SKM-1 (cell line): ENCODE measurements around the gene ABHD16B.
"Not testable (repeated sequence)": the region's sequence is repeated elsewhere in the genome, so short reads cannot be mapped to it uniquely, and the experiment has no call there.

Experiments used
- DNase-seq: peaks from one replicate; lab custom pipeline; 2025; ENCODE audit not compliant: unreplicated experiment; lab: John Stamatoyannopoulos, UW

ABHD16B gene

GRCh38 chr20:63854766-63855362 is 6.4 kb upstream of the ABHD16B start:
- no peak for DNase-seq

- no peak for DNase-seq
Measured at GRCh38 chr20:63855363-63856097, 5.8 kb upstream of the ABHD16B start.

GRCh38 chr20:63856098-63856511 is 5.2 kb upstream of the ABHD16B start:
- no peak for DNase-seq

- no peak for DNase-seq
Measured at GRCh38 chr20:63857764-63858392, 3.4 kb upstream of the ABHD16B start.

GRCh38 chr20:63858393-63859165 is 2.7 kb upstream of the ABHD16B start:
- no peak for DNase-seq

- DNase-seq, result no peak
Measured at GRCh38 chr20:63859166-63859699, 2.1 kb upstream of the ABHD16B start.

GRCh38 chr20:63860325-63861051 is 810 bp upstream of the ABHD16B start:
- peak; percentile 65 for DNase-seq

- no peak for DNase-seq
Measured at GRCh38 chr20:63861981-63862901, 943 bp downstream of the ABHD16B start.

GRCh38 chr20:63863021-63863797 is 1.9 kb downstream of the ABHD16B start:
- DNase-seq, result no peak

GRCh38 chr20:63863798-63864544 is 2.7 kb downstream of the ABHD16B start:
- DNase-seq, result peak; percentile 99

GRCh38 chr20:63864545-63864977 is 3.3 kb downstream of the ABHD16B start:
- no peak for DNase-seq

- peak; percentile 96 for DNase-seq
Measured at GRCh38 chr20:63864978-63865640, 3.8 kb downstream of the ABHD16B start, which contains the start of gene TPD52L2. Gene TPD52L2, plus strand, starts transcription at chr20:63865270. Its CDS starts 96 bp downstream, at chr20:63865366.

- DNase-seq, result not testable (repeated sequence)
Measured at GRCh38 chr20:63867042-63867441, 5.7 kb downstream of the ABHD16B start.

- no peak for DNase-seq
Measured at GRCh38 chr20:63868264-63868663, 7.0 kb downstream of the ABHD16B start.

- DNase-seq, result peak; percentile 68
Measured at GRCh38 chr20:63873477-63873971, 12.2 kb downstream of the ABHD16B start.

GRCh38 chr20:63874241-63874640 is 12.9 kb downstream of the ABHD16B start:
- DNase-seq, result not testable (repeated sequence)

- no peak for DNase-seq
Measured at GRCh38 chr20:63876489-63877036, 15.3 kb downstream of the ABHD16B start.
